Activated B cell treated with CpG ODN at 0.5 μM for 24 hours (primary cell): ENCODE measurements around the gene FOXN4. TPM values are rescaled to one million over a fixed set of nuclear protein-coding genes. Genes with fewer than 3 reads are reported as not detected.

Source experiments
- ATAC-seq: fragments of 200-7000 bp; cut with Tn5 transposase; one replicate; pipeline ENCODE4 v1.10.0; 2021; ENCODE audit warnings: low read depth, mild to moderate bottlenecking, moderate library complexity
- CTCF ChIA-PET: fragments of 350-600 bp; sonication (Branson Sonifier 250); formaldehyde crosslinking; loops from one replicate; lab custom pipeline; 2021; ENCODE audit warnings: antibody characterized with exemption; lab: Charles Lee
- POLR2A ChIA-PET: fragments of 350-600 bp; sonication (Branson Sonifier 250); formaldehyde crosslinking; loops from one replicate; lab custom pipeline; 2021; ENCODE audit warnings: antibody characterized with exemption; lab: Charles Lee
- DNase-seq: peaks from one replicate; pipeline ENCODE4 v3.0.0; 2022
- H3K27ac Mint-ChIP-seq: one replicate; pipeline ENCODE4 v1.8.0; 2020; ENCODE audit warnings: mixed read lengths
- H3K27me3 Mint-ChIP-seq: one replicate; pipeline ENCODE4 v1.8.0; 2021; ENCODE audit warnings: mixed read lengths
- H3K36me3 Mint-ChIP-seq: one replicate; pipeline ENCODE4 v1.8.0; 2021; ENCODE audit warnings: low read depth, mixed read lengths
- H3K4me1 Mint-ChIP-seq: one replicate; pipeline ENCODE4 v1.8.0; 2021; ENCODE audit warnings: mixed read lengths
- H3K4me3 Mint-ChIP-seq: one replicate; pipeline ENCODE4 v1.8.0; 2020; ENCODE audit warnings: mild to moderate bottlenecking, mixed read lengths
- H3K9me3 Mint-ChIP-seq: one replicate; pipeline ENCODE4 v1.8.0; 2020; ENCODE audit warnings: mixed read lengths
- intact Hi-C: fragments of 100-400 bp; cut with micrococcal nuclease; formaldehyde crosslinking; loops from one replicate; pipeline ENCODE4 v1.15.1; 2024
- total RNA-seq: library from RNA; stranded (reverse); gene quantifications from 2 replicates; pipeline ENCODE4 v1.2.3, GENCODE V29; 2022
- TF ChIP-seq, protein P1 (sequence below): fragments of 200-600 bp; IDR thresholded peaks from one replicate; pipeline ENCODE4 v1.8.0; 2022; ENCODE audit warnings: antibody characterized with exemption, mild to moderate bottlenecking

The FOXN4 gene
- total RNA-seq, 1 donor from 2014 or later = not detected

DNA sequence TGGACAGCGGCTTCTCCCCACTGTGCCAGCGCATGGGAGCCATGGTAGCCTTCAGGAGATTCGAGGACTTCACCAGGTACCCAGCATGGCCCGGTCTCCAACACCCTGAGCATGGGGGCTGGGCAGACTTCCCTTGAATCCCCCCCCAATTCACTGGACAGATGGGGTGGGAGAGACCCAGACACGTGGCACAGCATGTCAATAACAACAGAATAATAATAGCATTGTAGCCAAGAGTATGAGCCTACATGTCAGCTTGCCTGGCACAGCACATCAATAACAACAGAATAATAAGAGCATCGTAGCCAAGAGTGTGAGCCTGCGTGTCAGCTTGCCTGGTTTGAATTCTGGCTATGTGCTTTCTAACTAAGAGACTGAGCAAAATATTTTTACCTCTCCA is 76.4 kb downstream of the FOXN4 start:
- Mint-ChIP-seq H3K4me3 (no peak overlapping the region), H3K27me3 (no peaks in the 10 kb centered on the region), H3K9me3 (no peaks in the 10 kb centered on the region), H3K27ac (no peak overlapping the region), H3K36me3 (peaks cover 28% of the 10 kb centered on the region), H3K4me1 (no peaks in the 10 kb centered on the region)
- TF ChIP-seq, protein P1, sequence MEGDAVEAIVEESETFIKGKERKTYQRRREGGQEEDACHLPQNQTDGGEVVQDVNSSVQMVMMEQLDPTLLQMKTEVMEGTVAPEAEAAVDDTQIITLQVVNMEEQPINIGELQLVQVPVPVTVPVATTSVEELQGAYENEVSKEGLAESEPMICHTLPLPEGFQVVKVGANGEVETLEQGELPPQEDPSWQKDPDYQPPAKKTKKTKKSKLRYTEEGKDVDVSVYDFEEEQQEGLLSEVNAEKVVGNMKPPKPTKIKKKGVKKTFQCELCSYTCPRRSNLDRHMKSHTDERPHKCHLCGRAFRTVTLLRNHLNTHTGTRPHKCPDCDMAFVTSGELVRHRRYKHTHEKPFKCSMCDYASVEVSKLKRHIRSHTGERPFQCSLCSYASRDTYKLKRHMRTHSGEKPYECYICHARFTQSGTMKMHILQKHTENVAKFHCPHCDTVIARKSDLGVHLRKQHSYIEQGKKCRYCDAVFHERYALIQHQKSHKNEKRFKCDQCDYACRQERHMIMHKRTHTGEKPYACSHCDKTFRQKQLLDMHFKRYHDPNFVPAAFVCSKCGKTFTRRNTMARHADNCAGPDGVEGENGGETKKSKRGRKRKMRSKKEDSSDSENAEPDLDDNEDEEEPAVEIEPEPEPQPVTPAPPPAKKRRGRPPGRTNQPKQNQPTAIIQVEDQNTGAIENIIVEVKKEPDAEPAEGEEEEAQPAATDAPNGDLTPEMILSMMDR = no peak
- CTCF ChIA-PET = no interaction called here
- no peak for ATAC-seq
- POLR2A ChIA-PET = no interaction called here
- intact Hi-C loops = no loop called here
- no peak for DNase-seq

DNA sequence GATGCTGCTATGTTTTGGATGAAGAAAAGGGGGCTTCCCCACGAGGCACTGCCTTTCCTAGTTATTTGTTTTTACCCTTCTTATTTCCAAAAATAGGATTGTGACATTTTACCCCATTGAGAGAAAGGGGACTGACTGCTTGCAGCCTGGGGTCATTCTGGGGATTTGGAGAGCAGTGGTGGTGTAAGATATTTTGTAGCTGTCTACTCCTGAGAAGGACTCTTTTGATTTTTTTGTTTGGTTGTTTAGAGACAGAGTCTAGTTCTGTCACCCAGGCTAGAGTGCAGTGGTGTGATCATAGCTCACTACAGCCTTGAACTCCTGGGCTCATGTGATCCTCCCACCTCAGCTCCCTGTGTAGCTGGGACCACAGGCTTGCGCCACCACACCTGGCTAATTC is 78.9 kb downstream of the FOXN4 start:
- H3K9me3 Mint-ChIP-seq = no peaks in the 10 kb centered on the region
- peaks cover 21% of the 10 kb centered on the region for H3K36me3 Mint-ChIP-seq
- TF ChIP-seq, protein P1 = no peak
- no peak overlapping the region for H3K27ac Mint-ChIP-seq
- ATAC-seq (no peak), DNase-seq (no peak)
- intact Hi-C loops = no loop called here
- CTCF ChIA-PET = no interaction called here
- H3K27me3 Mint-ChIP-seq = no peaks in the 10 kb centered on the region
- H3K4me1 Mint-ChIP-seq = no peaks in the 10 kb centered on the region
- no peak overlapping the region for H3K4me3 Mint-ChIP-seq
- POLR2A ChIA-PET = no interaction called here

DNA sequence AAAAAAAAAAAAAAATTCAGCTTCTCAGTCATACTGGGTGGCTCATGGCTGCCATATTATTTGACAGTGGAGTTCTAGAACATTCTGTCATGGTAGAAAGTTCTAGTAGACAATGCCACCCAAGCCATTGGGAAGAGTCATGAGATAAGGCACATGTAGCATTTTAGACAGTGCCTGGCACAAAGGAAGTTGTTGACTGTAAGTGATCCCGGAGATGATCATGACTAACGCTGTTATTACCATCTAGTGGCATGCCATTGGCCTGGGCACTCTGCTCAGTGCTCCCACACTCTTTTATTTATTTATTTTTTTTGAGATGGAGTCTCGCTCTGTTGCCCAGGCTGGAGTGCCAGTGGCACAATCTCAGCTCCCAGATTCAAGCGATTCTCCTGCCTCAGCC is 80.4 kb downstream of the FOXN4 start:
- Mint-ChIP-seq H3K27me3 (no peaks in the 10 kb centered on the region), H3K36me3 (peaks cover 23% of the 10 kb centered on the region), H3K4me1 (no peaks in the 10 kb centered on the region), H3K4me3 (no peak overlapping the region), H3K27ac (no peak overlapping the region), H3K9me3 (no peaks in the 10 kb centered on the region)
- intact Hi-C loops = no loop called here
- CTCF ChIA-PET = no interaction called here
- ATAC-seq (no peak), DNase-seq (no peak)
- POLR2A ChIA-PET = no interaction called here
- TF ChIP-seq, protein P1 = no peak

Other genes with a start within 250 kb of the FOXN4 start
- 21.3 and 24.1 TPM in 2 replicates for gene ALKBH2, start 215.8 kb downstream of the FOXN4 start, total RNA-seq
- 13.2 and 13.3 TPM in 2 replicates for gene UNG, start 211.7 kb downstream of the FOXN4 start, total RNA-seq
- 5.0 and 6.3 TPM in 2 replicates for gene ACACB, start 192.7 kb downstream of the FOXN4 start, total RNA-seq
- not detected in 2 replicates for gene MYO1H, start 38.6 kb upstream of the FOXN4 start, total RNA-seq
- 32.7 and 38.7 TPM in 2 replicates for gene KCTD10, start 168.0 kb upstream of the FOXN4 start, total RNA-seq
- 35.4 and 36.9 TPM in 2 replicates for gene UBE3B, start 168.3 kb upstream of the FOXN4 start, total RNA-seq